Frontal cortex (tissue), 4 donors: ENCODE measurements around the gene FAM53B. TPM values are rescaled to one million over a fixed set of nuclear protein-coding genes. Genes with fewer than 3 reads are reported as not detected.

Experiments used
- DNase-seq, 2 donors: peaks; one replicate each; pipeline ENCODE4 v3.0.0; 2012; ENCODE audit warnings: low spot score in 2 of 2
- FAIRE-seq: peaks from 2 replicates; lab custom pipeline; 2012; peaks lifted over from hg19 to GRCh38; lab: Jason Lieb, UNC
- total RNA-seq: library from RNA; depleted of rRNA; stranded (reverse); fragments of >200 nt; gene quantifications from one replicate; pipeline ENCODE4 v1.2.3, GENCODE V29; 2014
- donor health status: control.
- donor health status: control.
- donor health status: control.

Gene FAM53B
- total RNA-seq, 1 donor from 2014 or later, result 23.2 TPM

- FAIRE-seq (no peak), DNase-seq (no peak)
These were observed 74.1 kb downstream of the FAM53B start for GRCh38 chr10:124669824-124670654.

GRCh38 chr10:124669141-124669823, 74.9 kb downstream of the FAM53B start:
- DNase-seq, result no peak
- no peak for FAIRE-seq

- no peak for DNase-seq
- no peak for FAIRE-seq
These were observed 75.6 kb downstream of the FAM53B start for GRCh38 chr10:124668517-124669051.

GRCh38 chr10:124667425-124668345, 76.5 kb downstream of the FAM53B start:
- no peak for FAIRE-seq
- DNase-seq, result no peak

- no peak for FAIRE-seq
- no peak for DNase-seq
These were observed 77.7 kb downstream of the FAM53B start for GRCh38 chr10:124666494-124666893.

GRCh38 chr10:124665980-124666379, 78.2 kb downstream of the FAM53B start:
- DNase-seq, result no peak
- no peak for FAIRE-seq

GRCh38 chr10:124665558-124665957, 78.6 kb downstream of the FAM53B start:
- no peak for FAIRE-seq

GRCh38 chr10:124665091-124665490, 79.1 kb downstream of the FAM53B start:
- FAIRE-seq (no peak), DNase-seq (no peak)

More at GRCh38 chr10:124665558-124665957, 78.6 kb downstream of the FAM53B start:
- DNase-seq, result no peak

- DNase-seq (no peak), FAIRE-seq (no peak)
These were observed 80.3 kb downstream of the FAM53B start for GRCh38 chr10:124663766-124664360.

- DNase-seq (no peak), FAIRE-seq (no peak)
These were observed 81.0 kb downstream of the FAM53B start for GRCh38 chr10:124663228-124663627.

GRCh38 chr10:124661660-124662180, 82.5 kb downstream of the FAM53B start:
- DNase-seq (no peak), FAIRE-seq (no peak)

- no peak for DNase-seq
- no peak for FAIRE-seq
These were observed 83.6 kb downstream of the FAM53B start for GRCh38 chr10:124660404-124661125.

- DNase-seq, result no peak
- no peak for FAIRE-seq
These were observed 84.8 kb downstream of the FAM53B start for GRCh38 chr10:124659380-124659779.

- DNase-seq, result no peak
These were observed 85.5 kb downstream of the FAM53B start for GRCh38 chr10:124658591-124659242.

GRCh38 chr10:124657806-124658205, 86.4 kb downstream of the FAM53B start:
- FAIRE-seq (no peak), DNase-seq (no peak)

More at GRCh38 chr10:124658591-124659242, 85.5 kb downstream of the FAM53B start:
- FAIRE-seq, result no peak

GRCh38 chr10:124656541-124656940, 87.6 kb downstream of the FAM53B start:
- no peak for DNase-seq
- no peak for FAIRE-seq

- DNase-seq, result no peak
These were observed 88.1 kb downstream of the FAM53B start for GRCh38 chr10:124656113-124656490.

More at GRCh38 chr10:124656113-124656490, 88.1 kb downstream of the FAM53B start:
- FAIRE-seq, result no peak
